HG03064 (cell line): Measurements from ENCODE around the gene DSE.
A peak's percentile ranks its signal among the peaks of the same experiment; 100 is the strongest.

ENCODE experiments used
- ATAC-seq: cut with Tn5 transposase; IDR thresholded peaks from one replicate; pipeline ENCODE4 v1.9.1; 2021; ENCODE audit warnings: low read depth; ENCODE audit not compliant: unreplicated experiment

Gene DSE

GRCh38 chr6:116465246-116465645 lies 94.5 kb downstream of the DSE start:
- ATAC-seq = no peak

- no peak for ATAC-seq
These were observed 96.3 kb downstream of the DSE start for GRCh38 chr6:116467096-116467495.

GRCh38 chr6:116467514-116467913 lies 96.8 kb downstream of the DSE start:
- ATAC-seq = no peak

- ATAC-seq = no peak
These were observed 97.5 kb downstream of the DSE start for GRCh38 chr6:116468293-116468692.

GRCh38 chr6:116471531-116471930 lies 100.8 kb downstream of the DSE start:
- ATAC-seq = no peak

GRCh38 chr6:116472706-116473105 lies 102.0 kb downstream of the DSE start:
- ATAC-seq = no peak

- no peak for ATAC-seq
These were observed 104.4 kb downstream of the DSE start for GRCh38 chr6:116475141-116475540.

- peak; percentile 100 for ATAC-seq
These were observed 105.4 kb downstream of the DSE start for GRCh38 chr6:116476002-116476678.

- ATAC-seq = no peak
These were observed 112.0 kb downstream of the DSE start for GRCh38 chr6:116482780-116483179.

- ATAC-seq = no peak
These were observed 112.9 kb downstream of the DSE start for GRCh38 chr6:116483616-116484015.

GRCh38 chr6:116485559-116486184 lies 114.9 kb downstream of the DSE start:
- ATAC-seq = no peak

GRCh38 chr6:116491610-116492330 lies 121.0 kb downstream of the DSE start:
- ATAC-seq = no peak

GRCh38 chr6:116492331-116493067 lies 121.8 kb downstream of the DSE start:
- no peak for ATAC-seq
